Posterior cingulate gyrus (tissue), 11 donors: ENCODE data around the gene ABHD13.

Experiments used
- DNase-seq, 10 donors: peaks; one replicate each; pipeline versions ENCODE4 v3.0.0 to v3.0.0-alpha.2; 2020 to 2021; ENCODE audit warnings: mixed read lengths in 3 of 10
- intact Hi-C: fragments of 100-400 bp; cut with DNase I; formaldehyde crosslinking; loops from one replicate; pipeline ENCODE4 v1.15.1; 2023

The ABHD13 gene

DNA sequence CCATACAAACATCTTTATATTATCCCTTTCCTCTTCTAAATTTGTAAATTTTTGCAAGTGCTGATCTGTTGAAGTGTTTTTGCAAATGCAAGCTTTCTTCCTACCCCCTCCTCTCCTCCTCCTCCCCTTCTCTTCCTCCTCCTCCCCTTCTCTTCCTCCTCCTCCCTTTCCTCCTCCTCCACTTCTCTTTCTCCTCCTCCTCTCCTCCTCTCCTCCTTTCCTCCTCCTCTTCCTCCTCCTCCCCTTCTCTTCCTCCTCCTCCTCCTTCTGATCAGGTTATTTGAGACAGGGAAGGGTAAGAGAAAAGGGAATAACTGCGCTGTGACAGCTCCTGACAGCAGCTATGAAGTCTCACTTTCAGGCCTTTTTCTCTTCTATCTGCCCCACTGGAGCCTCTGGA lies 60.3 kb downstream of the ABHD13 start:
- DNase-seq: no peak
- intact Hi-C loops: no loop called here

DNA sequence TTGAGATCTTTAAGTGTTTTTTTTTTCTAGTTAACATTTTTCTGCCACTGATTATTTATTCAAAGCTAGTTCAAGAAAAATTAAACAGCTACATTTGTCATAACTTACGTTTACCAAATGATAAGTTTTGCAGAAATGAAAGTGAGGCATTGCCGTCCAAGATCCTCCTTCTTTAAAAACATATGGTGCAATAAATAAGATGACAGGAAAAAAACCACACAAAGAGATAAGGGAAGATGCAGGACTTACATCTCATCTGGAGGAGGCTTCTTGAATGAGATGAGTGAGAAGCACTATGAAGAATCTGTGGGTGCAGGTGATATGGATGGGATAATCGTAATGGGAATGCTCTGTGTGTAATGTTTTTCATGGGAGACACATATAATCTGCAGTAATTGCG lies 63.7 kb downstream of the ABHD13 start:
- intact Hi-C loops: no loop called here
- DNase-seq: no peak

DNA sequence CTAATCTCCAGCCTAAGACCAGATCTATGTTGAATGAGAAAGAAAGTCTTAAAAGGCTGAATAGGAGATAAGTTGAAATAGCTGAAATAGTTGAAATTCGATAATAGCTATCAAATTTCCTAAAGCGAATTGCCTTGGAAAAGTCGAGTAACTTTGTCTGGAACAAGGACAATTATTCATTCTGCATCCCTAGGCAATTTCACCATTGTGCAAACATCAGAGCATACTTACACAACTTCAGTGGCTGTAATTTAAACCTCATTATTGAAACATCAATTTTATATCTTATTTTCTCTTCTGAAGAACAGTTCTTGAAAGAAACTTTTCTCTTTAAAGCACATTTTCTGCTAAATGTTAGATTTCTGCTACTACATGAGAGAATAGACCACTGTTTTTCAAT lies 64.9 kb downstream of the ABHD13 start:
- intact Hi-C loops: no loop called here
- DNase-seq: no peak
